Gastroesophageal sphincter (tissue), 4 donors: ENCODE measurements around the gene SMPDL3A. TPM values are rescaled to one million over a fixed set of nuclear protein-coding genes. Genes with fewer than 3 reads are reported as not detected.

Experiments
- ATAC-seq: fragments of 150-250 bp; one replicate; pipeline ENCODE4 v1.9.1; 2016; ENCODE audit warnings: mild to moderate bottlenecking, moderate library complexity
- H3K27ac ChIP-seq, 4 donors: fragments of 200-600 bp; sonication (generic) in 3 of 4; 1 replicate in 3 of 4; 2 replicates in 1 of 4; pipeline ENCODE4 v1.5.1; 2016 to 2019
- H3K27me3 ChIP-seq: fragments of 200-600 bp; sonication (generic); one replicate; pipeline ENCODE4 v1.5.1; 2019
- H3K36me3 ChIP-seq, 2 donors: fragments of 200-600 bp; sonication (generic); one replicate each; pipeline ENCODE4 v1.5.1; 2019; ENCODE audit warnings: control low read depth in 1 of 2
- H3K4me1 ChIP-seq, 3 donors: fragments of 200-600 bp; sonication (generic); 1 replicate in 2 of 3; 2 replicates in 1 of 3; pipeline ENCODE4 v1.5.1; 2016 to 2019; ENCODE audit warnings: control low read depth in 2 of 3
- H3K4me3 ChIP-seq, 2 donors: fragments of 200-600 bp; sonication (generic); one replicate each; pipeline ENCODE4 v1.5.1; 2019; ENCODE audit warnings: mild to moderate bottlenecking in 1 of 2, moderate library complexity in 1 of 2
- H3K9me3 ChIP-seq, 3 donors: fragments of 200-600 bp; sonication (generic); one replicate each; pipeline ENCODE4 v1.5.1; 2017 to 2019; ENCODE audit warnings: control low read depth in 2 of 3
- CTCF ChIP-seq, 4 experiments: fragments of 200-600 bp in 2 of 4; fragments of 450-650 bp in 2 of 4; sonication (generic) in 1 of 4; IDR thresholded peaks; one replicate each; pipeline ENCODE4 v1.5.1; 2017 to 2019; ENCODE audit warnings: antibody characterized with exemption in 4 of 4, mild to moderate bottlenecking in 2 of 4, moderate library complexity in 2 of 4
- EP300 ChIP-seq: sonication (generic); formaldehyde crosslinking; IDR thresholded peaks from one replicate; pipeline ENCODE4 v1.6.1; 2017; ENCODE audit warnings: antibody characterized with exemption, mild to moderate bottlenecking
- POLR2A ChIP-seq, 2 donors: fragments of 450-650 bp; IDR thresholded peaks; one replicate each; pipeline ENCODE4 v1.6.1; 2017; ENCODE audit warnings: antibody characterized with exemption in 2 of 2, mild to moderate bottlenecking in 2 of 2, moderate library complexity in 1 of 2
- POLR2AphosphoS5 ChIP-seq: sonication (generic); formaldehyde crosslinking; IDR thresholded peaks from one replicate; pipeline ENCODE4 v1.6.1; 2017; ENCODE audit warnings: antibody characterized with exemption
- WGBS, 2 donors: methylation state at CpG; one replicate each; pipeline ENCODE4 v1.1.5; 2018; ENCODE audit warnings: low coverage in 1 of 2; 5-methylcytosine and 5-hydroxymethylcytosine counted together
- total RNA-seq, 4 donors: library from RNA; depleted of rRNA; stranded (reverse); fragments of >200 nt; gene quantifications; one replicate each; pipeline ENCODE4 v1.1.0, GENCODE V29; 2016

The SMPDL3A gene
- total RNA-seq, 4 donors from 2014 or later, result 6.5 to 11.5 (median 8.0) TPM

GRCh38 chr6:122752459-122752858, 36.6 kb upstream of the SMPDL3A start:
- Histone ChIP-seq H3K27me3 (no peaks in the 10 kb centered on the region), H3K4me1 (no peaks in the 10 kb centered on the region), H3K9me3 (no peaks in the 10 kb centered on the region), H3K4me3 (no peak overlapping the region), H3K27ac (no peak overlapping the region), H3K36me3 (no peaks in the 10 kb centered on the region)
- 82 to 100% methylated on average over 1 of the region's 1 CpG for WGBS, 2 donors
- no peak for ATAC-seq
- TF ChIP-seq CTCF (IDR thresholded peaks at IDR 0.05) (no peak), EP300 (no peak), POLR2A (IDR thresholded peaks at IDR 0.05) (no peak), POLR2AphosphoS5 (no peak)

- Histone ChIP-seq H3K27ac (no peak overlapping the region), H3K27me3 (no peaks in the 10 kb centered on the region), H3K36me3 (no peaks in the 10 kb centered on the region), H3K9me3 (no peaks in the 10 kb centered on the region), H3K4me1 (no peaks in the 10 kb centered on the region), H3K4me3 (no peak overlapping the region)
- no peak for TF ChIP-seq POLR2A (IDR thresholded peaks at IDR 0.05)
- TF ChIP-seq POLR2AphosphoS5, result no peak
- TF ChIP-seq CTCF (IDR thresholded peaks at IDR 0.05), result no peak
- TF ChIP-seq EP300, result no peak
- WGBS, 2 donors, result 84 to 87% methylated on average over 10 of the region's 10 CpGs
- ATAC-seq, result no peak
Observed at GRCh38 chr6:122753000-122753687, 35.9 kb upstream of the SMPDL3A start.

- Histone ChIP-seq H3K27ac (no peak overlapping the region), H3K9me3 (no peaks in the 10 kb centered on the region), H3K36me3 (no peaks in the 10 kb centered on the region), H3K4me1 (no peaks in the 10 kb centered on the region), H3K27me3 (no peaks in the 10 kb centered on the region), H3K4me3 (no peak overlapping the region)
- TF ChIP-seq EP300 (no peak), POLR2AphosphoS5 (no peak), POLR2A (IDR thresholded peaks at IDR 0.05) (no peak), CTCF (IDR thresholded peaks at IDR 0.05) (no peak)
- WGBS, 2 donors, result 61 to 67% methylated on average over 5 of the region's 5 CpGs
- no peak for ATAC-seq
Observed at GRCh38 chr6:122753688-122754056, 35.4 kb upstream of the SMPDL3A start.

GRCh38 chr6:122754191-122754731, 34.8 kb upstream of the SMPDL3A start:
- H3K27me3 ChIP-seq, result no peaks in the 10 kb centered on the region
- TF ChIP-seq EP300 (no peak), POLR2A (IDR thresholded peaks at IDR 0.05) (no peak), POLR2AphosphoS5 (no peak), CTCF (IDR thresholded peaks at IDR 0.05) (no peak)
- ATAC-seq, result no peak
- H3K9me3 ChIP-seq, result no peaks in the 10 kb centered on the region
- WGBS, 2 donors, result 63 to 74% methylated on average over 5 of the region's 5 CpGs
- no peaks in the 10 kb centered on the region for H3K4me1 ChIP-seq
- no peak overlapping the region for H3K4me3 ChIP-seq
- H3K36me3 ChIP-seq, result no peaks in the 10 kb centered on the region
- H3K27ac ChIP-seq, result no peak overlapping the region

- TF ChIP-seq POLR2A (IDR thresholded peaks at IDR 0.05) (no peak), EP300 (no peak)
- no peak overlapping the region for H3K4me3 ChIP-seq
- no peaks in the 10 kb centered on the region for H3K36me3 ChIP-seq
- H3K9me3 ChIP-seq, result no peaks in the 10 kb centered on the region
- no peaks in the 10 kb centered on the region for H3K4me1 ChIP-seq
- 62 to 87% methylated on average over 5 to 9 of the region's 9 CpGs for WGBS, 2 donors
- H3K27me3 ChIP-seq, result no peaks in the 10 kb centered on the region
- ATAC-seq, result no peak
- no peak overlapping the region for H3K27ac ChIP-seq
Observed at GRCh38 chr6:122755901-122756300, 33.2 kb upstream of the SMPDL3A start.
